Suprapubic skin (tissue), 3 donors: Measurements from ENCODE around the gene KPNA3.

Experiments used
- POLR2A ChIP-seq, 2 donors: fragments of 450-650 bp; IDR thresholded peaks; one replicate each; pipeline ENCODE4 v1.6.1; 2017; ENCODE audit warnings: antibody characterized with exemption in 2 of 2, mild to moderate bottlenecking in 2 of 2, moderate library complexity in 2 of 2
- TF ChIP-seq, protein P1 (sequence below), 2 donors: fragments of 200-600 bp in 1 of 2; fragments of 450-650 bp in 1 of 2; sonication (generic) in 1 of 2; IDR thresholded peaks; one replicate each; pipeline ENCODE4 v1.5.1; 2016 to 2019; ENCODE audit warnings: antibody characterized with exemption in 2 of 2, mild to moderate bottlenecking in 1 of 2, moderate library complexity in 1 of 2

DNA sequence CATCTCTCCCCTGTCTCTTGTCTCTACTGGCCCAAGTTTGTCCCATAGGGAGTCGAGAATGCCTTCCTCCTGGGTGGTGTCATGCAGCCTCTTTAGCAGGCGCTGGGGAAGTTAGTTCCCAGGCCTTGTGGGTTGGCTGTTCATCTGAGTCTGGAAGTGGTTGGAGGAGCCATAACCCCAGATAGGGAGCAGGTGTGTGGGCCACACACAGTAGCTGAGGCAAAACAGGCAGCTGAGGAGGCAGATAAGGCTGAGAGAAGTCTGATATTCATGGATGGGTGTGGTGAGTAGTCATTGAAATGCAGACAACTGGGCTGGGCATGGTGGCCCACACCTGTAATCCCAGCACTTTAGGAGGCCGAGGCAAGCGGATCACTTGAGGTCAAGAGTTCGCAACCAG, 40.9 kb upstream of the KPNA3 start:
- TF ChIP-seq, protein P1, sequence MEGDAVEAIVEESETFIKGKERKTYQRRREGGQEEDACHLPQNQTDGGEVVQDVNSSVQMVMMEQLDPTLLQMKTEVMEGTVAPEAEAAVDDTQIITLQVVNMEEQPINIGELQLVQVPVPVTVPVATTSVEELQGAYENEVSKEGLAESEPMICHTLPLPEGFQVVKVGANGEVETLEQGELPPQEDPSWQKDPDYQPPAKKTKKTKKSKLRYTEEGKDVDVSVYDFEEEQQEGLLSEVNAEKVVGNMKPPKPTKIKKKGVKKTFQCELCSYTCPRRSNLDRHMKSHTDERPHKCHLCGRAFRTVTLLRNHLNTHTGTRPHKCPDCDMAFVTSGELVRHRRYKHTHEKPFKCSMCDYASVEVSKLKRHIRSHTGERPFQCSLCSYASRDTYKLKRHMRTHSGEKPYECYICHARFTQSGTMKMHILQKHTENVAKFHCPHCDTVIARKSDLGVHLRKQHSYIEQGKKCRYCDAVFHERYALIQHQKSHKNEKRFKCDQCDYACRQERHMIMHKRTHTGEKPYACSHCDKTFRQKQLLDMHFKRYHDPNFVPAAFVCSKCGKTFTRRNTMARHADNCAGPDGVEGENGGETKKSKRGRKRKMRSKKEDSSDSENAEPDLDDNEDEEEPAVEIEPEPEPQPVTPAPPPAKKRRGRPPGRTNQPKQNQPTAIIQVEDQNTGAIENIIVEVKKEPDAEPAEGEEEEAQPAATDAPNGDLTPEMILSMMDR (IDR thresholded peaks at IDR 0.05), result no peak
- TF ChIP-seq POLR2A (IDR thresholded peaks at IDR 0.05), result no peak
